Thymus (tissue), 11 donors: ENCODE results near the gene NCBP1. TPM values are rescaled to one million over a fixed set of nuclear protein-coding genes. Genes with fewer than 3 reads are reported as not detected.

Source experiments
- DNase-seq, 9 donors: peaks; one replicate each; pipeline ENCODE4 v3.0.0-alpha.2; 2013; ENCODE audit warnings: low spot score in 9 of 9, low read depth in 6 of 9, missing footprints in 1 of 9
- H3K27ac ChIP-seq, 2 donors: one replicate each; pipeline ENCODE4 v1.5.1; 2013; ENCODE audit warnings: control low read depth in 1 of 2, low read depth in 1 of 2, low read length in 1 of 2, mild to moderate bottlenecking in 1 of 2, moderate library complexity in 1 of 2
- H3K27me3 ChIP-seq, 2 donors: one replicate each; pipeline ENCODE4 v1.5.1; 2013; ENCODE audit warnings: low read length in 1 of 2; ENCODE audit not compliant: control insufficient read depth in 2 of 2, insufficient read depth in 1 of 2
- H3K36me3 ChIP-seq, 2 donors: one replicate each; pipeline ENCODE4 v1.5.1; 2013; ENCODE audit warnings: low read length in 1 of 2, mild to moderate bottlenecking in 1 of 2, moderate library complexity in 1 of 2; ENCODE audit not compliant: control insufficient read depth in 2 of 2, insufficient read depth in 2 of 2
- H3K4me1 ChIP-seq, 2 donors: one replicate each; pipeline ENCODE4 v1.5.1; 2013; ENCODE audit warnings: low read length in 2 of 2; ENCODE audit not compliant: control insufficient read depth in 2 of 2, insufficient read depth in 2 of 2
- H3K4me3 ChIP-seq, 2 donors: one replicate each; pipeline ENCODE4 v1.5.1; 2013; ENCODE audit warnings: low read length in 2 of 2, control low read depth in 1 of 2, mild to moderate bottlenecking in 1 of 2
- H3K9me3 ChIP-seq, 2 donors: one replicate each; pipeline ENCODE4 v1.5.1; 2013; ENCODE audit warnings: low read length in 1 of 2, mild to moderate bottlenecking in 1 of 2; ENCODE audit not compliant: control insufficient read depth in 2 of 2, insufficient read depth in 1 of 2
- WGBS: extraction: QIAGEN DNeasy Blood & Tissue Kit; methylation state at CpG from one replicate; pipeline ENCODE4 v1.1.7; 2013; 5-methylcytosine and 5-hydroxymethylcytosine counted together
- polyA plus RNA-seq: library from polyadenylated mRNA; stranded (reverse); fragments of 200-250 nt; gene quantifications from one replicate; pipeline ENCODE4 v1.2.3, GENCODE V29; 2013
- total RNA-seq: library from RNA; stranded (reverse); fragments of 120-200 nt; gene quantifications from one replicate; pipeline ENCODE4 v1.2.4, GENCODE V29; 2013
- donor health status: healthy.

Gene NCBP1
- total and polyA plus RNA-seq, 2 donors: 20.3 to 32.0 TPM

- no peak overlapping the region for H3K27ac ChIP-seq
- 40% methylated on average over 3 of the region's 3 CpGs for WGBS
Observed at GRCh38 chr9:97705354-97705950, 71.8 kb downstream of the NCBP1 start.

GRCh38 chr9:97706246-97706645 lies 72.6 kb downstream of the NCBP1 start:
- Histone ChIP-seq H3K36me3 (no peaks in the 10 kb centered on the region), H3K4me1 (peaks cover 0 to 5% of the 10 kb centered on the region in 2 donors), H3K27ac (no peak overlapping the region), H3K9me3 (no peaks in the 10 kb centered on the region), H3K4me3 (no peak overlapping the region), H3K27me3 (peaks cover 4 to 42% of the 10 kb centered on the region in 2 donors)
- 93% methylated on average over 2 of the region's 2 CpGs for WGBS
- no peak for DNase-seq

More at GRCh38 chr9:97705354-97705950, 71.8 kb downstream of the NCBP1 start:
- Histone ChIP-seq H3K9me3 (no peaks in the 10 kb centered on the region), H3K4me3 (no peak overlapping the region), H3K36me3 (no peaks in the 10 kb centered on the region), H3K4me1 (no peaks in the 10 kb centered on the region), H3K27me3 (peaks cover 0 to 38% of the 10 kb centered on the region in 2 donors)
- no peak for DNase-seq

GRCh38 chr9:97710356-97711222 lies 77.0 kb downstream of the NCBP1 start:
- no peaks in the 10 kb centered on the region for H3K36me3 ChIP-seq
- H3K9me3 ChIP-seq: no peaks in the 10 kb centered on the region
- no peak overlapping the region for H3K27ac ChIP-seq
- peaks cover 6 to 49% of the 10 kb centered on the region in 2 donors for H3K27me3 ChIP-seq
- peak; percentile 18 to 65 (median 29) for DNase-seq
- peaks cover 0 to 13% of the 10 kb centered on the region in 2 donors for H3K4me1 ChIP-seq
- 30% methylated on average over 9 of the region's 9 CpGs for WGBS
- H3K4me3 ChIP-seq: no peak overlapping the region

DNA sequence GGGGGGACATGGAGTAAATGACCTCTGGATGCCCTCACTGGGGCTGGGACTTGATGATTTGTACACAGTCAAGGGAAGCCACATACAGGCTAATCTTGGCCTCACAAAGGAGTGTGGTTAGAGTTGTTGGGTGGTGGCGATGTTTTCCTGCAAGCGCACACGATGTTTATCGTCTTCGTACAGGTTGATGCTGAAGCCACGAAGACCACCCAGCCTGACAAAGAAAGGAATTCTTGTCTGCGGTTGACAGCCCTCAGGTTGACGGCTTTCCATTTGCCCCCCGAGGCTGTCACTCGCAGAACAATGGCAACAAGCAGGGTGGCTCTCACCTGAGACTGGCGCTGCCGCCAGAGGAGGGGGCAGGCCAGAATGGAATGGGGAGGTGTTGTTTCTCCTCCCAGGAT lies 77.6 kb downstream of the NCBP1 start:
- no peaks in the 10 kb centered on the region for H3K36me3 ChIP-seq
- H3K4me3 ChIP-seq: no peak overlapping the region
- peaks cover 6 to 47% of the 10 kb centered on the region in 2 donors for H3K27me3 ChIP-seq
- DNase-seq: peak in 1 of 9 donors; percentile 13
- 10% methylated on average over 12 of the region's 12 CpGs for WGBS
- H3K4me1 ChIP-seq: peaks cover 0 to 13% of the 10 kb centered on the region in 2 donors
- H3K27ac ChIP-seq: no peak overlapping the region
- H3K9me3 ChIP-seq: no peaks in the 10 kb centered on the region

GRCh38 chr9:97714435-97714834 lies 80.8 kb downstream of the NCBP1 start:
- DNase-seq: peak in 2 of 9 donors; percentile 6 to 34
- 3% methylated on average over 3 of the region's 3 CpGs for WGBS
- H3K27ac ChIP-seq: no peak overlapping the region
- H3K4me1 ChIP-seq: peaks cover 0 to 13% of the 10 kb centered on the region in 2 donors
- no peaks in the 10 kb centered on the region for H3K36me3 ChIP-seq
- peaks cover 6 to 31% of the 10 kb centered on the region in 2 donors for H3K27me3 ChIP-seq
- no peaks in the 10 kb centered on the region for H3K9me3 ChIP-seq
- no peak overlapping the region for H3K4me3 ChIP-seq

- peaks cover 0 to 6% of the 10 kb centered on the region in 2 donors for H3K4me1 ChIP-seq
- H3K4me3 ChIP-seq: no peak overlapping the region
- H3K27ac ChIP-seq: no peak overlapping the region
- DNase-seq: no peak
- 68% methylated on average over 3 of the region's 3 CpGs for WGBS
- no peaks in the 10 kb centered on the region for H3K36me3 ChIP-seq
- H3K27me3 ChIP-seq: peaks cover 0 to 12% of the 10 kb centered on the region in 2 donors
- H3K9me3 ChIP-seq: peaks cover 0 to 2% of the 10 kb centered on the region in 2 donors
Observed at GRCh38 chr9:97717866-97718265, 84.2 kb downstream of the NCBP1 start.

DNA sequence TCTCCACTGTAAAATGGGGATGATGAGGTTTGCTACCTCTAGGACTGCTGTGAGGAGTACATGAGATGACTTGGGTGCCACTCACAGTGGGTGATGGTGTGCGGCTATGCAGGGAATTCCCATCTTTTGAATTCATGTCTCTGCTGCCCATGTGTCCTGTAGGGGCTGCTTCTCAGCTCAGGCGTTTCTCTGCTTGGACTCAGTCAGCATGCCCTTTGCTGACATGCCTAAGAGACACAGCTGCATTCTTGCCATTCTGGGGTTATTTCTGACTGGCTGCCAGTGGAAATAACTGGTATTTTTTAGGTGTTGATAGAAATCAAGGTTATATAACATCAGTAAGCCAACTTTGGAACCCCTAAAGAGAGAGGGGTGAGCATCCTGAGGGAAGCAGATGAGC lies 87.8 kb downstream of the NCBP1 start:
- WGBS: 97% methylated on average over 2 of the region's 2 CpGs
- peaks cover 0 to 11% of the 10 kb centered on the region in 2 donors for H3K27me3 ChIP-seq
- H3K36me3 ChIP-seq: no peaks in the 10 kb centered on the region
- no peak for DNase-seq
- H3K4me1 ChIP-seq: no peaks in the 10 kb centered on the region
- no peak overlapping the region for H3K27ac ChIP-seq
- H3K4me3 ChIP-seq: no peak overlapping the region
- H3K9me3 ChIP-seq: peaks cover 0 to 2% of the 10 kb centered on the region in 2 donors

DNA sequence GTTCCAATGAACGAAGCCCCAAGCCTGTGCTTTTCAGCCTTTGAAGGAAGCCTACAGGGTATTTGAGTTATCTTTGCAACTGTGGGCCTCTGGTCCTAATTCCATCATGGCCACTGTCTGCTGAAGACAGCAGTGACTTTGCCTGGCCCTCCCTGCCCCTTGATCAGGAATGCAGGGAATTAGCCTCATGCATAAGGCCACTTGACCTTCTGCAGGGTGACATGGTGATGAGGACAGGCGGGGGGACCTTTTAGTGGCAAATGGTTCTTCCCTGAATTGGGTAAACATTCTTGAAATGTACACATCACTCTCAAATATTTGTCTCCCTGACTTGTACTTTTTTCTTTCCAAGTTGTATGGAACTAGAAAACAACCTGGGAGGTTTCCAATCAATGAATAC lies 88.7 kb downstream of the NCBP1 start:
- peaks cover 0 to 2% of the 10 kb centered on the region in 2 donors for H3K9me3 ChIP-seq
- H3K36me3 ChIP-seq: no peaks in the 10 kb centered on the region
- no peak for DNase-seq
- peaks cover 0 to 14% of the 10 kb centered on the region in 2 donors for H3K27me3 ChIP-seq
- H3K4me3 ChIP-seq: no peak overlapping the region
- H3K27ac ChIP-seq: no peak overlapping the region
- WGBS: 96% methylated on average over 2 of the region's 2 CpGs
- no peaks in the 10 kb centered on the region for H3K4me1 ChIP-seq
